Ecto neural progenitor cell (in vitro differentiated cells): Measurements from ENCODE around the gene CDK2AP2.

Experiments
- DNase-seq: peaks from one replicate; pipeline ENCODE4 v3.0.0-alpha.2; 2018; ENCODE audit warnings: low spot score

The CDK2AP2 gene

DNA sequence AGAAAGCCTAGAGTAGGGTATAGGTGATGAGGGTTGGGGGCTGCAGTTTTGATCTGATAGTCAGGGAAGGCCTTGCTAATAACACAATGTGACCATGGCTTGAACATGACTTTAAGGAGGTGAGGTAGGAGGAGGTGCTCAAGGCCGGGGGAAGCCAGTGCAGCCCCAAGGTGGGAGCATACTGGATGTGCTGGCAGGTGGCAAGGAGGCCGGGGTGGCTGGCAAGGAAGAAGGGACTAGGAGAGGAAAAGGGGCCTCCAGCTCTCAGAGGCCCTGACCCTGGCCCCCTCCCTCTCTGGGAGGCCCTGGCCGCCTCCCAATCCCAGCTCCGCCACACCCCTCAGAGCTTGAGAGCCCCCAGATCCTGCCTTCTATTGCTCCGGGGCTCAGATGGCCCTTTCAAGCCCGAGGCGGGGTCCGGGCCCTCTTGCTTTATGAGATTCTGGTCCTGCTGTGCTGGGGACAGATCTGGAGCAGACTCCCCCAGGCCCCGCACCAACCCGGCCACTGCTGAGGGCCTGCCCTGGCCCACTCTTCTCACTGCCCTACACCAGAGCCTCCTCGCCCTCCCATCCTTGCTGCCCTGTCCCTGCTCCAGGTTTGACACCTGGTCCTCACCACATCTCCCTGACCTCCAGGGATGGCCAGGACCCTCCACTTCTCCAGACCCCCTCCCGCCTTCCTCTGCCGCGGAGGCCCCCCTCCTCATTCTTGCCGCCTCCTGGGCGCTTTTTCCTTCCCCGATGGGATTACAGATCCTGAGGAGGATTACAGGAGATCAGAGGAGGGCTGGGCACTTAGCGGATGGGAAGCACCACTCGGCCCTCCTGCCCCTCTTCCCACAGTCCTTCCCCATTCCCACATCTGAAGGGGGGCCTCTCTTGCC is 4.6 kb downstream of the CDK2AP2 start:
- peak; percentile 63 for DNase-seq

DNA sequence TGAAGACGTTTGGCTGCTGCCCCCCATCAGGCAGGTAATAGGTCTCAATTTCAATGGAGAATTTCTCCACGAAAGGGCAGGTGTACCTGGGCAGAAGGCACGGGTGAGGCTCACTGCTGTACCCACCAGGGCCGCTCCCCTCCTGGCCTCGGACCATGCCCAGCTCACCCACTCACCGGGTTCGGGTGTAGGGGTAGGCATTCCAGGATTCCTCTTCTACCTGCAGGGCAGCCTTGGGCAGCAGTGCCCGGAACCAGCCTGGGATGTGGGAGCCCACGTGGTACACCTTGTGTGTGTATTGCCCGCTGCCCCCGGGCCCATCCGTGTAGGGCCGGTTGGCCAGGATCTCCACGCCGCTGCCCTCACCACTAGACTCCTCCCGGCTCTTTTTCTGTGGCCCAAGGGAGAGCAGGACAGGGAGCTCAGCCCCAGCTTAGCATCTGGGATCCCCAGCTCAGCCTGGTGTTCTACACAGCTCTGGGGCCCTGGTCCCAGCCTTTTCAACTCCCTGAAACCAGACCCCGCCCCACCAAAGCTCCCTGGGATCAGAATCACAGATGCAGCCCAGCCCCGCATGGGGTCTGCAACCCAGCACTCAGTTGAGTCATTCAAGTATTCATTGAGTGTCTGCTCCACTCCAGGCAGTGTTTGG is 5.5 kb downstream of the CDK2AP2 start:
- no peak for DNase-seq

DNA sequence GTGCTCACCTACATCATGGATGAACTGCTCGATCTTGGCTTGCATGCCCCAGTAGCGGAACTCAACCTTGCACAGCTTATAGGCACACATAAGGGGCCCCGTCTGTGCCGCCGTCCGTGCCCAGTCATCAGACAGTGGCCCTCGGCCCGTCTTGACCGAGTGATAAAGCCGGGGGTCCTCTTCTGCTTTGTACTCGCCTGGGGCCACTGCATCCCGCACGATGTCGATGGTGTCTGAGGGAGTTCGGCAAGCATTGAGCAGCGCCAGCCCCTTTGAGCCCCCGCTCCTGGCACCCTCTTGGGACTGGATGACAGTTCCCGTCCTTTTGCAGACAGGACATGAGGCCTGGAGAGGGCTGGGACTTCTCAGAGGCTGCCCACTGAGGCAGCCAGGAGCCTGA is 6.1 kb downstream of the CDK2AP2 start:
- DNase-seq = no peak

DNA sequence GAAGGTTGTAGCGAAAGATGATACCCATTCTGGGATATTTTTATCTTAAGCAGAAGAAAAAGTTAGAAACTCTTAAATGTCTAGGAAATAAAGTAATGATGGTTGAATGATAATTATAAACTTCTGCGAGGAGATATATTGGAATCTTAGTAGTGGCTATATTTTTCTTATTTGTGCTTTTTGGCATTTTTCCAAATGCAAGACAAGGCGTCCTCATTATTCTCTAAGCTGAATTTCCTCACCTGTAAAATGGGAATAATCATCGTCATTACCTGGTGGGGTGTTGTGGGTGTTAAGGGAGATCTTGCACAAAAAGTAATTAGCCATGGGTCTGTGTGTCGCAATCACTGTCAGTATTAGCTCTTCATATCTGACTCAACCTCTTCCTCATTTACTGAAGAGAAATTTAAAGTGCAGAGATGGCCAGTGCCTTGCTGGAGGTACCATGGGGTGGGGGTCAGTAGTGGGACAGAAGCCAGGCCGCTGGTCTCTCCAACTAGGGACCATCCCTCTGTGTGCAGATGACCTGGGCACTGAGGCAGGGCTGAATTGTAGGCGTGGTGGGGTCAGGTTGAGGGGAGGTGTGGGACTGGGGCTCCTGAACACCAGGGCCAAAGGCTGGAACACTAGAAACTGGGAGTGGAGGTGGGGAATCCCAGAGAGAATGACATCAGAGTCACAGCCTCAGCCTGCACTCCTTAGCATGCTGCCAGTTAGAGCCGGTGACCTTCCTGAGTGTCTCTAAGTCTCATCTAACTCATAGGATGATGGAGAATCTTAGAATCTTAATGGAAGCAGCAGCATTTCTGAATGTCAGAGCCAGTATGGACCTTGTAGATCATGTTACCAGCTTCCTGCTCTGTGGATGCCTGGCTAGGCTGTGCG is 6.9 kb downstream of the CDK2AP2 start:
- no peak for DNase-seq

DNA sequence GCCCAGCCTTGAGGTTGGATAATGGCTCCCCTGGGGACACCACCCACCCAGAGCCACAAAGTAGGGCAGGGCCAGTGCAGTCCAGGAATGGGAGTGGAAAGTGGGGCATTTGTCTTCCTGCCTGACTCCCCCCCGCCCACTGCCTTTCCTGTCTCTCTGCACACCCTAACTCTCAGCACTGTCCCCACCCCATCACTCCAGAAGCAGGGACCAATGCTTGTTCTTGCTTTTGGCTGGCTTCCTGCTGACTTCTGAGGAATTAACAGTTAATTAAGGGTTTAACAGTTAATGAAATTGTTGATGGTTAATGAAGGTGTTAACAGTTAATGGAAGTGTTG is 7.5 kb downstream of the CDK2AP2 start:
- DNase-seq = no peak

DNA sequence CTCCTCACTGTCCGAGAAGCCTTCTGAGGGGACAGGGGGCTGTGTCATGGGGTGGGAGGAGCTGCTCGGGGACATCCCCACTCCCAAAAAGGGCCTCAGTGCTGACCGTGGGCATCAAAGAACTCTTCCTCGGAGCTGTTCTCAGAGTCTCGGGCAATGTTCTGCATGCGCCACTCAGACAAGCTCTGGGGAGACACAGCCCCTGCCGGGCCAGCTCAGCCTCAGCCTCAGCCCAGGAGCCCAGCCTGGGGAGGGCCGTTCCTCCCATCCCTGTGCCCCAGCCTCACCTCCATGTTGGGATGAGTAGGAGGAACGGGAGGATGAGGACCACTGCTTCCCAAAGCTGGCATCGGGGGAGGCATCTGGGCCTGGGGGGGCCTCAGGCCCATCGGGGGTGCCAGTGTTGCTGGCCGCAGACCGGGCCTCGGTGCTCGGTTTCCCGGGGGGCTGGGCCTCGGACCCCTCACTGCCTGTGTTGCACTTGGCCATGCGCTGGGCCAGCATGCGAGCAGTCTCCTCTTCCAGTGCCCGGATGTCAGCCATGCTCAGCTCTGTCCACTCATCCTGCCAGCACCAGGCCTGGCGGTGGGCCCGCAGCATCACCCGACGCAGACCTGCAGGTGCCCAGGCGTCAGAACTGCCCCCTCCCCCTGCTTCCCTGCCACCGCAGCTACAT is 8.0 kb downstream of the CDK2AP2 start:
- DNase-seq = no peak

DNA sequence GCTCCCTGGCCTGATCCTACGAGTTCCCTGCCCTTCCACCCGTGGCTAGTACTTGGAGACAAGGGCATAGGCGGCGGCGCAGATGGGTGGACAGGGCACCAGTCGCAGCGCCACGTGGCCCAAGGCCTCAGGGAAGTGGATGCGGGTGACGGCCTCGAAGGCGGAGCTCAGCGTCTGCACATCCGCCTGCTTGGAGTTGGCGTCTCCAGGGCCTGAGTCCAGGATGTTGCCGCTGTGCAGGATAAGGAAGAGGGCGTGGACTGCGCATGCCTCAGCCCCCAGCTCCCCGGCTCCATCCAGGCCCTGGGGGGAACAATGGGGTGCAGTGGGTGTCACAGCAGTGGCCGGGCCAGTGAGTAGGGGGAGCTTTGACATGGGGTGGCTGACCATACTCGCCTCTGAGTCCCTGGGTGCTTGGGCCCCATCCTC is 9.4 kb downstream of the CDK2AP2 start:
- no peak for DNase-seq

DNA sequence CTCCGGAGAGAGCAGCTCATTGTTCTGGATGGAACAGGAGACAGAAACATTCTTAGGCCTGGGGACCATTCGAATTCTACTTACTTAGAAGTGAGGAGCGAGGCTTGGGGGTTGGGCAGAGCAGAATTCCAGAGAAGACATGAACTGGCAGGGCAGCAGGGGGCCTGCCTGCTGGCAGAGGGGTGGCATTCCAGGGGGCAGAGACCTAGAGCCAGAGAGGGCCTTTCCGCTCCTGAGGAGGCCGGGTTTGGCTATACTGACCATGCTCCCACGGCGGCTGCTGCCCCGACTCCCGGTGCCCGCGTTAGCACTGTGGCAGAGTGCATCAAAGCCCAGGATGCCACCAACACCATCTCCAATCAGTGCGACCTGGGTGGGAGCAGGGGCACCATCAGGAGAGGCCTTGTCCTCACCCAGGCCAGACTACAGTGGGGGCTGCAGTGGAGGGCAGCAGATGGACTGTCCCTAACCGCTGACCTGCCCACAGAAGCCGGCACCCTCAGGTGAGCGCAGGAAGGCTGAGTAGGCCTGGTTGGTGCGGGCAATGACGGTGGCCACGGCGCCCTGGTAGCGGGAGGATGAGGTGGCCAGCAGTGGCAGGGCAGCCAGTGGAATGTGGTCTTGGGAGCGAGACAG is 10.2 kb downstream of the CDK2AP2 start:
- DNase-seq = no peak

DNA sequence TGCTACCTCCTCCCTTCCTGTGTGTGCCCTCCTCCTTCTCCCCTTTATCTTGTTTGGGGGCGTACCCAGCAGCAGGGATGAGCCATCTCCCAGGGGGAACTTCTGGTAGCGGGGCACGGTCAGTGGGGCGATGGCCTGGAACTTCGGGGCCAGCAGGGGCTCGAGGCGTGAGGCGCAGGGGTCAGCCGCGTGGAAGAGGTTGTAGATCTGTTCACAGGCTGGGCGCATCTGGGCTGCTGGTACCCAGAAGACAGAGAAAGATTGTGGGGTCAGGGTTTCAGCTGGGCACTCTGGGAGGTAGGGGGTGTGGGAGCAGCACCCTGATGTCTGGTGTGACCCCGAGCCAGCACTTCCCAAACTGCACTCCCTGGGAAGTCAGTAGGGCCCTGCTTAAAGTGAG is 11.8 kb downstream of the CDK2AP2 start:
- no peak for DNase-seq

DNA sequence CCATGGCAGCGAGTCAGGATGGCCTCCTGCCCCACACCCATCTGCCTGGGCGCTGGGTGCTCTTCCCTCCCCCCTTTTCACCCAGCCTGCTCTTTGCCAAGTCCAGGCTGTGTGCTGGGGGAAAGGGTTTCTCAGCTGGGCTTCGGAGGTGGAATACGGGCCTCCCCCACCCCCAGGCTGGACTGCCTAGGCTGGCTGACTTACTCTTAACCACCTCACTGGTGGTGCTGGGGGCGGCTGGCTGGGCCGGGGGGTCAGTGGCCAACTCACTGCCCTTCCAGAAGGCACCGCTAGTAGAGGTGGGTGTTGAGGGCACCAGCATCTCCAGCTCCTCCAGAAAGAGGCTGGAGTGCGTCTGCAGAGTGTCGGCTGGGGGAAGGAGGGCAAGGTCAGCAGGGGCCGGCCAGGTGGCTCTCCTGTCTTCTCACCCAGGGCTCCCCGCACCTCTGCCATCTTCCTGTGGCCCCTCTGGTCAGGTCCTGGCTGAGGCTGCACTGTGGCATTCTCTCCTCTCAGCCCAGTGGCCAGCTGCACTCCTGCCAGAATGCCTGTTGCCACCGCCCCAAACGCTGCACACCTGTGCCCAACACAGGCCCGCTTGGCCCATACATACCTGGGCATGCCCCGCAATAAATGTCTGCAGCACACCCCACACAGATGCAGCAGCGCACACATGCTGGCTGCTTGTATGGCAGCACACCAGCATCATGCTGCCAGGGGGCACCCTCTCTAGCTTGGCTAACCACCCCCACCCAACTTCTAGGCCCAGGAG is 12.5 kb downstream of the CDK2AP2 start:
- DNase-seq = no peak

DNA sequence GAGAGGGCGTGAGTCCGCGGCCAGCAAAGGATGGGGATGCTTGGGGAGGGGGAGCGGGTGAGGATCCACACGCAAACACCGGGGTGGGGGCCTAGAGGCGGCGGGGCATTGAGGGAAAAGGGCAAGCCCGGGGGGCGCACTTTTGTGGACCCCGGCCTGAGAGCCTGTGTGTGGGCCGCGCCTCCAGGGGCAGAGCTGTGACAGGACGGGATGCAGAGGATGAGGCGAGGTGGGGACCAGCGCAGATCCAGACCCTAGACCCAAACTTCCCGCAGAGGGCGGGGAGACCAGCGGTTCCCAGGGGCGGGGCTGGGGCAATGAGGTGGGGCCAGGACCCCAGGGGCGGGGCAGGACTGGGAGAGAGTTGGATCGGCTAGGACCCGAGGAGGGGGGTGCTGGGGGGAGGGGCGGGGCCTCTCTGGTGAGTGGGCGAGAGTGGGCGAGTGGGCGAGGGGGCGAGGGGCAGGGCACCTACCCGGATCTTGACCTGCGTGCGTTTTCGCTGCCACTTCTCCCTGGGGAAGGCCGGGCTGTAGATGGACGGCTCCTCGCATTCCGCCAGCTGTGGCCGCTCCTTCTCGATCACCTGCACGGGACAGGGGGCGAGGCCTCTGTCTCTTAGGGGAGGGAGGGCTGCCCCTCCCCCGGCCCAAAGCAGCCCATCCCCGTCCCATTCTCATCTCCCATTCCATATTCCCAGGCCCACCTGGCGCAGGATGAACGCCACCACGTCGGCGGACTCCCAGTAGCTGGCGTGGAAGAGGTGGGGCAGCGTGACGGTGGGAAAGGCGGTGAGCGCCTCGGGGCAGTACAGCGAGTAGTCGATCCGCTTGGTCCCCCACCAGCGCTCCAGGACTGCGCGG is 13.4 kb downstream of the CDK2AP2 start:
- no peak for DNase-seq

DNA sequence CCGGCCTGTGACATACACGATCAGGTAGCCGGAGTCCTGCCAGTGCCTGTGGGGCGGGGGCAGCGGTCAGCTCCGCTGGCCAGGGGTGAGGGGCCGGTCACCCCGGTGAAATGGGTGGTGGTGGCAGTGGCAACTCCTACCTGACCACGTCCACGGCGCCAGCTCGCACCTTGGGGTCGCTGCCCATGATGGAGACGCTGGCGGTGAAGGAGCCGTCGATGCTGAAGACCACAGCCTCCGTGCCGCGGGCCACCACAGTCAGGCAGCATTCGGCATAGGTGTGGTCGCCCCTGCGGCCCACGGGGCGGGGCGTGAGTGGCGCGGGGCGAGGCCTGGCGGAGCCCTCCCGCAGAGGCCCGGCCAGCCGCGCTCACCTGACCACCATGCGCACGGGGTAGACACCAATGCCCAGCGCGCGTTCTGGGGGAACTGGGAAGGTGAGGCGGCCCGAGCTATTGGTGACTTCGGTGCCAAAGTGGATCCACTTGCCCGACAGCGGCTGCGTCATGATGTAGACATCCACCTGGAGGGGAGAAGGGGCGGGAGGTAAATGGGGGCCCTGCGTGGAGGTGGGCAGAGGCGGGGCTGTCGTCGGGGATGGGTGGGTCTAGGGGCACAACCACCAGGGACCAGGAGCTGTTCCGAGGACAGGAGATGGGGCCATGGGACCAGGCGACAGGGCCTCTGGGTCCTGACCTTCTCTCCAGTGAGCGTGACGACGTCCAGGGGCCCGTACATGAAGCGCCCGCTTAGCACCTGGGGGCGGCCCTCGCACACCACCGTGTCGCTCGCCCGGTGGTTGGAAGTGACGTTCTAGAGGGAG is 14.2 kb downstream of the CDK2AP2 start:
- no peak for DNase-seq

DNA sequence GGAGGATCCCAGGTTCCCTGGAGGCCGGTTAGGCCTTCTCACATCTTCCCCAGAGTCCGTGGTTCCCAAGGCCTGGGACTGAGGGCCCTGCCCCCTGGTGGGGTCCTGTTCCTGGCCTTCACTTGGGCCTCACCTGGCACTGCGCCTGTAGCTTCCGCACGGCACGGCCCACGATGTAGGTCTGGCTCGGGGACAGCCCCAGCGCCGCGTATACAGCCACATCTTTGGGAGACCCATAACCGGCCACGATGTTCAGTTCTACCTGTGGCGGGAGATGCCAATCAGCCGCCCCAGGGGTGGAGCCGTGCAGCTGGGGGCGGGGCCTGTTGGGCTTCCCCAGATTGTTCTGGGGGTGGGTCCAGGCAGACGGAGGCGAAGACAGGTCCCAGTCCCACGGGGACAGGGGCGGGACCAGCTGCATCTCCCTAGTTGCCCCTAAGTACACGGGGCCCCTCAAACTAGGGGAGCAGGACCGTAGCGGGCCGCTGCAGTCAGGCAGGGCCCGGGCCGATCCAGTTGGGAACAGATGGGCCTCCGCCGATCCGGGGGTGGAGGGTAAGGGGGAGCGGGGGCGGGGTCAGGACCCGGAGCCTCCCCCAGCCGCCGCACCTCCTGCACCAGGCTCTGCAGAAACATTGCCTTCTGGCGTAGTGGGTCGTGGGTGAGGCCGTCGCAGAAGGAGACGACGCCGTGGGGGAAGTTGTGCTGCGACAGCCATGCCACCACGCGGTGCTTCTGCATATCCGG is 15.0 kb downstream of the CDK2AP2 start:
- no peak for DNase-seq

DNA sequence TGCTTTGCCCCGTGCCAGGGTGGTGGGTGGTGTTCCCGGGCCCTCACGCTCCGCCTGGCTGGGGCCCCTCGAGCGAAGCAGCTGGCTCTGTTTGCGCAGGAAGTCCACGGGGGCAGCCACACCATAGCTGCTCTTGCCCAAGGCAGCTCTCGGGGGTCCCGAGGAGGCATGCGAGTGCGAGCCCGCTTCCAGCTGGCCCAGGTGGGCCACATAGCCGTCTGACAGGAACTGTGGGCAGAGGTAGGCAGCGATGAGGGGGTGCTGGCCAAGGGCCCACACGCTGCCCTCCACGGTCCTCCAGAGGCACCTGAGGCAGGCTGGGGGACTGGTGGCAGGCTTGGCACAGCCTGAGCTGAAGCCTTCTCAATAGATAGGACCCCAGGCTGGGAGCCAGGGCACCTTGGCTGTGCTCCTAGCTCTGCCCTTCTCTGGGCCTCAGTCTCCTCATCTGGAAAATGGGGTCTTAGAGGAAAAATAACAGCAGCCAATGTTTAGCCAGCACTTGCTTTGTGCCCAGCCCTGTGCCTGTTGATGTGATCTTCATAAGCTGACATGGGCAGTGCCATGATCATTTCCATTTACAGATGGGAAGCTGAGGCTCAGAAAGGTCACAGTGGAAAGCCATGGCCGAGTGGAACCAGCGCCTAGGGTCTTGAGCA is 15.8 kb downstream of the CDK2AP2 start:
- DNase-seq = no peak

DNA sequence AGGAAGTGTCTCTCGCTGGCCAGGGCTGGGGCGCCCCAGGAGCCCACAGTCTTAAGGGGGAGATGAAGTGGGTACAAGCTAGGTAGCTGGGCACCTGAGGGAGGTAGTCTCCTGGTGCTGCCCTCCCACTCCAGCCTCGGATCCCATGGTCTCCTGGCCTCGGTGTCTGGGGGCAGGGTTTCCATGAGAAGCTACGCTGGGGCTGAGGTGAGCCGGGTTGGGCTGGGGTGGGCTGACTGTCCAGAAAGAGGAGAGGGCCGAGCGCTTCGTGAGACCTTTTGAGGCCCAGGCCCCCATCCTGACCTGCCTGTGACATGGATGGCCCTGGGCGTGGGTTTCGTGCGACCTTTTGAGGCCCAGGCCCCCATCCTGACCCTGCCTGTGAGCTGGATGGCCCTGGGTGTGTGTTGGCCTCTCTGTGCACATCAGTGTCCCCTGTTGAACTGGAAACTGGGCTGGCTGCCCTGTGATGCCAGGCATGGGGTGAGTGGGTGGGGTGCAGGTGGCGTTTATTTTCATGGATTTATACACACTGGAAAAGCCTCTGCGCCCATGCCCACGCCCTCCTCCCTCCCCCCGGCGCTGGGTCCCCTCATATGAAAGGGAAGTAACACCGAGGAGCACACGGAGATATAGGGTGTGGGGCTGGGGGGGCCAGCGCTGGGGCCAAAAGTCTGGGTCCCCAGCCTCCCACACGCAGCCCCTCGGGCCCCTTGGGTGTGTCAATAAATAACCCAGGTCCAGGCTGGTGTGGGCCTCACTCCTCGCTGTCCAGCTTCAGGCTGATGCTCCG is 16.5 kb downstream of the CDK2AP2 start:
- DNase-seq = no peak

DNA sequence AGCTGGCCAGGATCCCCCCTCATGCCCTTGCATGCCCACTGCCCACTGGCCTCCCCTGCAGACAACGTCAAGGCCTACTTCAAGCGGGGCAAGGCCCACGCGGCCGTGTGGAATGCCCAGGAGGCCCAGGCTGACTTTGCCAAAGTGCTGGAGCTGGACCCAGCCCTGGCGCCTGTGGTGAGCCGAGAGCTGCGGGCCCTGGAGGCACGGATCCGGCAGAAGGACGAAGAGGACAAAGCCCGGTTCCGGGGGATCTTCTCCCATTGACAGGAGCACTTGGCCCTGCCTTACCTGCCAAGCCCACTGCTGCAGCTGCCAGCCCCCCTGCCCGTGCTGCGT is 17.3 kb downstream of the CDK2AP2 start:
- no peak for DNase-seq
